PC-9 (cell line): Measurements from ENCODE around the gene SPDYE3.
"Not testable (repeated sequence)": the region's sequence is repeated elsewhere in the genome, so short reads cannot be mapped to it uniquely, and the experiment has no call there.

Source experiments
- CTCF ChIP-seq: fragments of 200-600 bp; sonication (generic); conservative IDR thresholded peaks from 2 replicates; pipeline ENCODE4 v1.6.1; 2017; ENCODE audit warnings: mixed run types, antibody characterized with exemption, mild to moderate bottlenecking, moderate library complexity
- EZH2 ChIP-seq: fragments of 200-600 bp; sonication (generic); IDR thresholded peaks from 2 replicates; pipeline ENCODE4 v1.8.0; 2017; ENCODE audit warnings: antibody characterized with exemption, low read depth

GRCh38 chr7:100265851-100266250 is 41.7 kb upstream of the SPDYE3 start:
- not testable (repeated sequence) for TF ChIP-seq CTCF, EZH2
